Activated gamma-delta T cell (primary cell): ENCODE results near the gene NAPB.
"Not testable (repeated sequence)": the region's sequence is repeated elsewhere in the genome, so short reads cannot be mapped to it uniquely, and the experiment has no call there.

ENCODE experiments used
- DNase-seq: peaks from one replicate; lab custom pipeline; 2025; lab: John Stamatoyannopoulos, UW
- total RNA-seq, 2 donors: gene quantifications; one replicate each; lab custom pipeline; 2026; lab: John Stamatoyannopoulos, UW

The NAPB gene
- total RNA-seq, result 37.2 to 47.5 reads per million in 2 donors

DNA sequence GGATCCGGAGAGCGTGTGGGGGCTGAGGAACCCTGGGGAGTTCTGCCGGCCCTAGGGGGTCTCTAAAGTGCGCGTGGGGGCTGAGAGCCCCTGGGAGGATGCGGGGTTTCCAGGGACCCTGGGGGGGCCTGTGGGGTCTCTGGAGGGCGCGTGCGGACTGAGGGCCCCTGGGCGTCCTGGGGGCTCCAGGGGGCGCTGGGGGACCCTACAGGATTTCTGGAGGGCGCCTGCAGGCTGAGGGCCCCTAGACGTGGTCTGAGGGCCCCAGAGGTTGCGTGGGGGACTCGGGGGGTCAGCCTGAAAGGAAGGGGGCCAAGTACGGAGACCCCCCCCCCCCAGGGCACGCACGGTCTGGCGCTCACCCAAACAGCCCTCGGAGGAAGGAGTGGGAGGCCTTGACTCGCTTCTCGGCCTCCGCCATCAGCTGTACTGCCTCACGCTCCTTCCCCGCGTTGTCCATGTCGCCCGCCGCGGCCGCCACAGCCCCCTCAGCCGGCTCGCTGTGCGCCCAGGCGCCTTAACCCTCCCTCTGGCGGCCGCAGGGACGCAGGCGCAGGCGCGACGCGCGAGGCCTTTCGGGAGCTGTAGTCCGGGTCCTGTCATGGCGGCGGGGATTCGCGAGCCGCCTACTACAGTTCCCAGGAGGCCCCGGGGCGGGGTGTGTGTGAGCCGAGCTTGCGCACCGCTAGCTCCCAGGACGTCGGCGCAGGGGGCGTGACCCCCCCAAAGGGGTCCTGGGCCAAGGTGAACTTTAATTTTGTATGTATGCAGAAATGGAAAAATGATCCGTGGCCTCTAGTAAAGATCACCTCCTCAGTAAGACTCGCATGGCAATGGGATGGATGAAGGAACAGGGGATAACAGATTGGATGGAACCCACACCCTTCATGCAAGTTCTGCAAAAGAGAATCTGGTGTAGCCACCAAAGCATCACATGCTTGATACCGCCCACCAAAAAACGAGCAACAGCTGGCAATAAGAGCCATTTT, at the start of gene NAPB:
NAPB (minus strand) TSS at position 546 of the 989 bp plus-strand sequence; CDS start at position 460, 86 bp downstream.
- DNase-seq, result peak; percentile 88

DNA sequence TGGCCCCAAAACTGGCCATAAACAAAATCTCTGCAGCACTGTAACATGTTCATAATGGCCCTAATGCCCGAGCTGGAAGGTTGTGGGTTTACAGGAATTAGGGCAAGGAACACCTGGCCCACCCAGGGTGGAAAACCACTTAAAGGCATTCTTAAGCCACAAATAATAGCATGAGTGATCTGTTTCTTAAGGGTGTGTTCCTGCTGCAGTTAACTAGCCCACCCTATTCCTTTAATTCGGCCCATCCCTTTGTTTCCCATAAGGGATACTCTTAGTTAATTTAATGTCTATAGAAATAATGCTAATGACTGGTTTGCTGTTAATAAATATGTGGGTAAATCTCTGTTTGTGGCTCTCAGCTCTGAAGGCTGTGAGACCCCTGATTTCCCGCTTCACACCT, 45.7 kb upstream of the NAPB start:
- DNase-seq, result not testable (repeated sequence)

DNA sequence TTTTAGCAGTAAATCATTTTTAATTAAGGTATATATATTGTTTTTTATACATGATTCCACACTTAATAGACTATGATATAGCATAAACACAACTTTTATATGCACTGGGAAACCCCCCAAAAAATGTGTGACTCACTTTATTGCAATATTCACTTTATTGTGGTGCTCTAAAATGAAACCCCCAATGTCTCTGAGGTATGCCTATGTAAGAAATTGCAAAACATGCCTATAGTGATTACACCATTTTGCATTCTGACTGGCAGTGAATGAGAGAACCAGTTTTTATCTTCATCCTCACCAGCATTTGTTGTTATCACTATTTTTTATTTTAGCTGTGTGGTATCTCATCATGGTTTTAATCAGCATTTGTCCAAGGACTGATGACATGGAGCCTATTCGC, 39.9 kb upstream of the NAPB start:
- no peak for DNase-seq

- no peak for DNase-seq
Observed at GRCh38 chr20:23459461-23460150, 38.3 kb upstream of the NAPB start.

DNA sequence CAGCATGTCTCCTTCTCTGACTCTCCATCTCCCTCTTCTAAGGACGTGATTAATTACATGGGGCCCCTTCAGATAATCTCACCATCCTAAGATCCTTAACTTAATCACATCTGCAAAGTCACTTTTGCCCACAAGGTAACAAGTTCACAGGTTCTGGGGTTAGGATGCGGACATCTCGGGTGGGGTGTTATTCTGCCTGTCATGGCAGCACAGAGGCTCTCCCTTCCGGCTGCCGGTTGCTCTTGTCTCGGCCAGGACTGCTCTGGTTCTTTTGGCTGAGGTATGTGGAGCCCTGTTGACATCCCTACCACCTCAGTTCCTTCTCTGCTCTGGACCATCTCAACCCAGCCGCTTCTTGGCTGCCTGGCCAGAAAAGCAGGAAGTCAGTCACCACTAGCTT, 35.6 kb upstream of the NAPB start:
- DNase-seq, result no peak

DNA sequence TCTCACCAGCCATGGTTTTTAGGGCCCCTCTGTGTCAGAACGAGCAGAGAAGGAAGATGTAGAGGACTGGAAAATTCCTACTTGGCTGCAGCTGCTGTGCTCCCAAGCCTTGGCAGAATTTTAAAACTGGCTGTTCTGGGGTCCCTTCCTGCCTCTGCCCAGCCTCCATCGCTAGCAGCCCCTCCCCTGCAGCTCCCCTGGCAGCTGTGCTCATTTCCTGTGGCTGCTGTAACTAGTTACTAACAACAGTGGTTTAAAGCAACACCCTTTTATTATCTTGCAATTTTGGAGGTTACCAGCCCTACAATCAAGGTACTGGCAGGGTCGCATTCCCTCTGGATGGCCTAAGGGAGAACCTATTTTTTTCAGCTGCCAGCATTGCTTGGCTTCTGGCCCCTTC, 35.1 kb upstream of the NAPB start:
- no peak for DNase-seq

DNA sequence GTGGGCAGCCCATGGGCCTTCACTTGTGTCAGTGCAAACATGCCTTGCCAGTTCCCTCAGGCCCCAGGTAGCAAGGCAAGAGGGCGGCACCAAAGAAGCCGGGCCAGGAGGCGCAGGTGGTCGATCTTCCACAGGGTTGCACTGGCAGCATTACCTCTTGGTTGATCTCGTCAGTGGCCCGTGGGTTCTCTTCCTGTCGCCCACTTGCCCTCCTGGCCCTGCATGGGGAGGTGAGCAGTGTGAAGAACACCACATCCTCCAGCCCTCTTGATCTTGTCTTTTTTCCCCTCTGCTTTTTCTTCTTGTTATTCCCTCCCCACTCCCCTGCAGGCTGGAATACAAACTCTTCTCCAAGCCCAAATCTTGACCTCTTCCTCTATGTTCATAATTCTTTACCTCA, 34.4 kb upstream of the NAPB start:
- no peak for DNase-seq

GRCh38 chr20:23454816-23455215, 33.5 kb upstream of the NAPB start:
- DNase-seq, result no peak

- no peak for DNase-seq
Observed at GRCh38 chr20:23453549-23454543, 32.6 kb upstream of the NAPB start.

- no peak for DNase-seq
Observed at GRCh38 chr20:23452776-23453175, 31.5 kb upstream of the NAPB start, which contains the start of gene CST11. Gene CST11, minus strand, starts transcription at chr20:23452876. Its CDS starts 65 bp downstream, at chr20:23452811.

- DNase-seq, result no peak
Observed at GRCh38 chr20:23451956-23452487, 30.7 kb upstream of the NAPB start.

GRCh38 chr20:23450877-23451276, 29.6 kb upstream of the NAPB start:
- no peak for DNase-seq

DNA sequence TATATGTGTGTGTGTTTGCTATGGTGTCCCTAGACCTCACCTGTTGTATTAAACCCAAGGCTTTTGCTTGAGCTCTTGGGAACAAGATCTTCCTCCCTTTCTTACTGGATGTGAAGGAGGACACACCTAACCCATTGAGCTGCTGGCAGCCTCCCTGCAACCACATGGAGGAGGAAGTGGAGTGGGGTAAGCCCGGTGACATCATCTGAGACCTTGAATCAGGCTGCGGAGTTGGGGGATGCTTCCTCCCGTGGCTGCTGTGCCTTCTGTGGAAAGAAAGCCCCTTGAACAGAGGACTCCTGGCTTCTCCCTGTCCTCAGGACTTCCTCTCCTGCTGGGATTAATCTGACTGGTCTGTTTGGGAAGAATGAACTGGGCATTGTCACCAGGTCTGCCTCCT, 28.1 kb upstream of the NAPB start:
- DNase-seq, result no peak

DNA sequence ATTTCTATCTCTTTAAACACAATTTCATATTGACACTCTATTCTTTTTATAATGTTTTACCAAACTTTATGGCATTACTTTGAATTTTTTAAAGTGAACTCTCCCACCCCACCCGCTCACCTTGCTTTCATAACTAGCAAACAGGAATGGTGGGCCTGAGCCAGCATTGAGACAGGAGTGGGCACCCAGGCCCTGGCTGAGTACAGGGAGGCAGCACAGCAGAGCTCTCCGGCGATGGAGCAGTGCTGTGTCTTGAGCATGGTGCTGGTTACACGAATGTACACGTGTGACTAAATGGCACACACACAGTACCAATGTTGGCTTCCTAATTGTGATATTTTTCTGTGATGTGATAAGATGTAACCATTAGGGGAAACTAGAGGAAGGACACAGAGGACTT, 26.9 kb upstream of the NAPB start:
- DNase-seq, result no peak

DNA sequence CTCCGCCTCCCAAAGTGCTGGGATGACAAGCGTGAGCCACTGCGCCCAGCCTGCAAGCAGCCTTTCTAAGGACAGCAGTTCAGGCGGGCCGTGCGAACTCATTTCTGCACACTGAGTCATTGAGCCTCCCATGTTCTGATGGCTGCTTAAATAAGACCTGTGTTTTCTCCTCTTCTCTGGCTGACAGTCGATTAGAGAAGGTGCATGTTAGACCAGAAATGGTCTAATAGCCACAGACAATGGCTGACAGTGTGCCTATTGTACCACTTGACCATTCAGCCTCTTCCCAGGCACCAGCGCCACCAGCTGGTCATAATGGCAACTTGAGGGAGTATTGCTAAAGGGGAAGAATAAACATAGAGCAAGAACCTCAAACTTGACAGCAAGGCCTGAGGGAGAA, 25.2 kb upstream of the NAPB start:
- DNase-seq, result no peak

DNA sequence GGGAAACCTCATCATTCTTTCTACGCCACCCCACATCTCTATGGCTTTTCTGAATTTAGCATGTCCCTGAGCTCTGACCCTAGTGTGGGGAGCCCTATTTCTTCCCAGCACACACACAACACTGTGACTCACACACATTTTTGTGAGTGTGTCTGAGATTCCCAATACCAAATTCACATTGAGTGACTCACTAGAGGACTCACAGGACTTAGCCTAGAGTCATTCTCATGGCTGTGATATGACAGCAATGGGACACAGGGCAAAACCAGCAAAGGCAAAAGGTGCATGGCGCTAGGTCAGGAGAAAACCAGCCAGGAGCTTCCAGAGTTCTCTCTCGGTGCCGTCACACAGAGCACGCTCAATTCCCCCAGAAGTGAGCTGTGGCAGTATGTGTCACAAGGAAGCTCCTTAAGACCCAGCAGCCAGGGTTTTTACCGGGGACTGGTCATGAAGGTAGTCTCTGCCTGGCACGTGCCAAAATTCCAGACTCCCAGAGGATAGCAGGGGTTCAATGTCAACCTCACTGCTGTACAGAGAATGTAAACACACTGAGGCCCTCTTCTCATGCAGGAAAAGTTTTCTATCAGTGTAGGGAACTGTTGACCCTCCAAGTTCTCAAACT, 24.4 kb upstream of the NAPB start:
- DNase-seq, result no peak

DNA sequence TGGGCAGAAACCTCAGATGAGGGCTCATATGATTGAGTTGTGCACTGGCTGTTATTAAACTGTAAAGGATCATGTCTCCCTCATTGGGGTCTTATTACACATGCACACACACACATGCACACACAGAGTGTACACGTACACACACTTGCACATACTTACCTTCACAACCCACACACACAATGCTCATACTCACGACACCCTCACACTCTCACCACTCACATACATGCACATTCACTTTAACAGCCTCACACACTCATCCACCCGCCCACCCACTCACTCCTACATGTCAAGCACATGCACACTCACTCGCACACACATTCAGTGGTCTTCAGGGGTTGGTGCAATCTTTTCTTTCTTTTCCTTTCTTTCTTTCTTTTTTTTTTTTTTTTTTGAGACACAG, 23.6 kb upstream of the NAPB start:
- no peak for DNase-seq

DNA sequence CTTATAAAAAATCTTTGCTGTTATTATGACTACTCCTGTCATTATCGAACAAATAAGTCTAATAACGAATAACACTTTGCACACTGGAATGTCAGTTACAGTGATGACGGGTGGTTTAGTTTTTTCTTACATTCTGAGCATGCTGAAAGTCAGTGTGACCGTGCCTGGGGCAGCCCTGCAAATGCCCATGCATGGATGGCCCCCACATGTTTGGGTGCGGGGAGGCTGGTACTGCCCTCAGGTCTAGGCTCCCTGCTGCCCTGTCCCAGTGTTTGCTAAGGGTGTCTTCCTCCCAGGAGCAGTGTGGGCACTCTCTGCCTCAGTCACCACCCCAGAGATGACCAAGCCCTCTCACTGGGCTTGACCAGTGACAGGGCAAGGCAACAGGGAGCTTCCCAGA, 21.1 kb upstream of the NAPB start:
- no peak for DNase-seq

- DNase-seq, result no peak
Observed at GRCh38 chr20:23441850-23442313, 20.6 kb upstream of the NAPB start.

GRCh38 chr20:23440004-23440403, 18.7 kb upstream of the NAPB start:
- DNase-seq, result no peak

GRCh38 chr20:23438661-23439060, 17.4 kb upstream of the NAPB start:
- DNase-seq, result no peak
